Activated naive CD4-positive, alpha-beta T cell treated with anti-CD3 and anti-CD28 coated beads, Interleukin-2, amount 50 U/mL, for 16 hours (primary cell): Measurements from ENCODE around the gene VIT.

Source experiments
- DNase-seq: peaks from one replicate; pipeline ENCODE4 v3.0.0-alpha.2; 2020

The VIT gene

DNA sequence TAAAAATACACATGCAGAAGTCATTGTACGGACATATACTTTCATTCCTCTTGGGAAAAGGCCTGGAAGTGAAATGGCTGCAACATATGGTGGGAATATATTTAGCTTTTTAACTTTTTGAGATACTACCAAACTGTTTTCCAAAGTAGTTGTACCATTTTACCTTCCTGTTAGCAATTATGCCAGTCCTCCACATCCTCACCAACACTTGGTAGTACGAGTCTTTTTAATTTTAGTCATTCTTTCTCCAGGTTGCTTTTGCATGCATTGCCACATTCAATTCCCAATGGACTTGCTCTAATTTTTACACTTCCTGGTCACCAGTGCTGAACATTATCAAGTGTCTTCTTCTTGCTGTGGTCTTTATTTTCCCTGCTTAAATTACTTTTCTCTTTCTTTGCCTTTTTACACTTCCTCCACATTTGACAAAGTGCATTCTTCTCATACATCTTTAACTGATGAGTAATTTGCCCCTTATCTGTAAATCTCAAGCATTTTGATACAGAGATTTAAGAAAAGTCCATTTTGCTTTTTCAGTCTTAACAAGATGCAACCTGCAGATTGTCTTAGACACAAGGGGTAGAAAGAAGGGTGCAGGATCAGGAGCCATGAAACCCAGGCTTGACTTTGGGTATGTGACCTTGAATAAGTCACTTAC, 14.5 kb downstream of the VIT start:
- DNase-seq = no peak

DNA sequence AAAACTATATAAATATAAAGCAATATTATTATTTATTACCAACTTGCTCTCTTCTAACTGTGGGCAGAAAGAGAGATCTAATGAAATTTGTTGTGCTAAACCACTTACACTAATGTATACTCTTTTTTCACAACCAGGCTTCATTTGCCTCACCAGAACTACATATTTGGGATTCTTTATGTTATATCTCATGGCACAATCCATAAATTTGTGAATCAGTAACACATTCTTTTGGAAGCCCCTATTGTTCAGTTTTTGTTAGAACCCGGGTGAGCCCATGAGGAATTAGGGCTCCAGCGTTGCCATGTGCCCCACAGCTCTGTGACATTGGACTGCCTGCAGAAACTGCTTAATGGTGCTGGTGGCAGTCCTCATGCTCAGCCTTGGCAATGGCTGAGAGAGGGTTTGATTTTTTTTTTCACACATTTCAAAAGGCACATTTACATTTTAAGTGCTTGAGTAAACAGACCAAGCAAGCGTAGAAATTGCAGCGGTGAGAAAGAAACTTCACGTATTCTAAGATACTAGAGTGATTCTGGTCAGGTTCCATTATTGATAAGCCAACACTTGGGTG, 15.3 kb downstream of the VIT start:
- no peak for DNase-seq

DNA sequence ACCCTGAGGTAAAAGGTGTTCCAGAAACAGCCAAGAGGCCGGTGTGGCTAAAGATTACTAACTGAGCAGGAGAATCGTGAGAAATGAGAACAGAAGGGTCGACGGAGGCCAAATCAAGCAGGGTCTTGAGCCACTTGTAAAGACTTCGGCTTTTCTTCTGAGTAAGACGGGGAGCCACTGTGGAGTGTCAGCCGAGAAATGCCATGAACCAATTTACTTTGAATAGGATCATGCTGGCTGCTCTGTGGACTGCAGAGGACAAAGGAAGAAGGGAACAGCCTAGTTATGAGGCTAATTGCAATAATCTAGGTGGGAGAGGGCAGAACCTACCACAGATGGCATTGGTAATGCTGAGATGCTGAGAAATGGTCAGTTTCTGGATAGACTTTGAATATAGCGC, 16.8 kb downstream of the VIT start:
- no peak for DNase-seq

- no peak for DNase-seq
Measured at GRCh38 chr2:36716111-36716510, 19.6 kb downstream of the VIT start.

- no peak for DNase-seq
Measured at GRCh38 chr2:36717603-36718266, 21.2 kb downstream of the VIT start.

GRCh38 chr2:36727550-36727949, 31.0 kb downstream of the VIT start:
- DNase-seq = no peak

GRCh38 chr2:36729067-36729466, 32.6 kb downstream of the VIT start:
- DNase-seq = no peak

GRCh38 chr2:36731941-36732672, 35.6 kb downstream of the VIT start:
- DNase-seq = no peak

DNA sequence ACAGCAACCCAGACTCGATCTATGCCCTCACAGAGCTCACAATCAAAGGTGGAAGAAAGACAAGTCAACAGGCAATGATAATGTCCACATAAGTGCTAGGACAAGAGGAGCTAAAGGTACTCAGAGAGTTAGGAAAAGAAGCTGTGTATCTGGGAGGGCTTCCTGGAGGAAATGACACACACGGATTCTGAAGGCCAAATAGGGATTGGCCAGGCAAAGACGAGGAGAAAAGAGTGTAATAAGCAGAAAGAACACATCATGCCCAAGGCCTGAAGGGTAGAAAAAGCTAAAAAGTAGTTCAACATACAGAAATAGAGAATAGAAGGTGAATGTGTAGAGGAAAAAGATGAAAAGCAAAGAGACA, 36.1 kb downstream of the VIT start:
- DNase-seq = no peak

- no peak for DNase-seq
Measured at GRCh38 chr2:36733215-36733614, 36.7 kb downstream of the VIT start.

DNA sequence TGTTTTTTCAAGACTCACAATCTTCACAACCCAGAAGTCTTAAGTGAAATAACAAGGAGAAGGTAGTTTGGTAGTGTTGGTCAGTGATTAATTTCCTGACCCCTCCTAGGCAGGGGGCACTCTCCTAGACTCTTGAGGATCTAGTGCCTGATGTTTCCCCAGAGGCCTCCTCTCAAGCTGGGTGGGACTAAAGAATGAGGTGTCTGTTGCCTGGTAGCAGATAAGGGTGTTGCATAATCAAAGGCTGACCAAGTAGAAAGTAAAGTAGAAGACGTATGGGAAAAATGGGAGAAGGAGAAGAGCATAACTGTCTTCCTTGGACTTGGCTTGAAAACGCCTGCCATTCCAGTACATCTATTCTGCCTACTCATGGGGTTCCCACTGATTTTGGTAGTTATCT, 37.8 kb downstream of the VIT start:
- DNase-seq = no peak

- DNase-seq = no peak
Measured at GRCh38 chr2:36737131-36737750, 40.7 kb downstream of the VIT start.

- DNase-seq = no peak
Measured at GRCh38 chr2:36740061-36740460, 43.6 kb downstream of the VIT start.

- no peak for DNase-seq
Measured at GRCh38 chr2:36741188-36741837, 44.8 kb downstream of the VIT start.

GRCh38 chr2:36743954-36744353, 47.4 kb downstream of the VIT start:
- no peak for DNase-seq

DNA sequence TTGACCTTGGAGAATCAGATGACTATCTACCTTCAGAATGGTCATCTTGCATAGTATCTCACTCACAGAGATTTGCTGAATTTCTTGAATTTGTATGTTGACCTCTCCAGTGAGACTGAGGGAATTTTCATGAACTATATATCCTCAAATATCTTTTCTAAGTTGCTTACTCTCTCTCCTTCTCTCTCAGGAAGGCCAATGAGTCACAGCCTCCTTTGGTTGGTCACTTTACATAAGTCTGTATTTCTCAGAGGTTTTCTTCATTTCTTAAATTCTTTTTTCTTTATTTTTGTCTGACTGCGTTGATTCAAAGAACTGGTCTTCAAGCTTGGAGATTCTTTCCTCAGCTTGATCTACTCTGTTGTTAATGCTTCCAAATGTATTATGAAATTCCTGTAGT, 51.7 kb downstream of the VIT start:
- DNase-seq = no peak

DNA sequence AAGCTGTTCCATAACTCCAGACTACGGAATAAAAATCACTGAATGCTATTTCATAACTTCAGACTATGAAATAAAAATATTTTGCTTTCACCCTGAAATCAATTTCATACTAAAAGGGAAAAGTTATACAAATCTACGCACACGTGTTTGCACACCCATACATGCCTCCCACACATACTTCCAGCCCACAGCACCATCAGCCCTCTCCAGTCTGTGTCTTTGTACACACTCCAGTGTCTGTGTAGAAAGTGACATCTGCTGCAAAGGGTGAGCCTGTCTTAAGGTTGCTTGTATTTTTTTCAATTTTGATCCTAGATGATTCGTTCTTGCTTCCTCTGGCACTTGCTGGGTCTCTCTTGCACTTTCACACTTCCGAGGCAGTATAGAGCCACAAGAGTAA, 53.6 kb downstream of the VIT start:
- no peak for DNase-seq

DNA sequence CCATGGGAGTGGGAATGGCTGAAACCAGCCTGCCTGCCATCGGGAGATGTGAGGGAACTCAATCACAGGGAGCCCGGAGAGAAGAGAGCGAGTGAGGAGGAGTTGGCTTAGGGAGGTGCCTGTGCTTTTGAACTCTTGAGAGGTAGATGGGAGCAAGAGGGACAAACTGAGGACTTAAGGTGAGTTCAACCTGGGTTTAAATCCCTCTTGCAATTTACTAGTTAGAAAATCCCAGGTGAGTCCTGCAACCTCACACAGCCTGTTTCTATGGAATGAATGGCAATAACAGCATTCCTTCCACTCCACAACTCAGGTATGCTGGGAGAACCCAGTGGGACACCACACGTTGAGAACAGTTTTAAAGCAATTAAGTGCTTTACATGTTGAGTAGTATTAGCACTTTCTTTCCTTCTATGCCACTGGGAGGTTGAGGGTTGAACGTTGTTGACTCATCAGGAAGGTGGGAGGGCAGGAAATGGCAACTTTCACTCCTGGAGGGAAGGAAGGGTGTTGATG, 57.3 kb downstream of the VIT start:
- no peak for DNase-seq

DNA sequence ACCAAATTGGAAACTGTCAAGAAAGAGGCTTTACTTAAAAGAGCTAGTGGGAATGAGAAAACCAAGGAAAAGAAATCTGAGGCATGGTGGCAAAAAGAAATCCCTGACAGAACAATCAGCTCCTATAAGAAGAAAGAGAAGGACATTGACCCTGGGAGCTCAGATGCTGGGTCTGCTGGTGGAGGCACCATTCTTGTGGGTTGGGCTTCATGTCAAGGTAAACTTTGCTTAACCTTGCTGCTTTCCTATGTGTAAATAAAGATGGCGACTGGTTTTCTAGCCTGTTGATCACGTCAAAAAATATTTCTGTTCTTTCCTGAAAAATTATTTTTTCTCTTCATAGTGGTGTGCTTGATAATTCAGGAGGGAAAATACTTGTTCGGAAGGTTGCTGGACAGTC, 58.1 kb downstream of the VIT start:
- no peak for DNase-seq

GRCh38 chr2:36756438-36756837, 59.9 kb downstream of the VIT start:
- DNase-seq = no peak

GRCh38 chr2:36762764-36763490, 66.4 kb downstream of the VIT start:
- no peak for DNase-seq

GRCh38 chr2:36769106-36769505, 72.6 kb downstream of the VIT start:
- DNase-seq = no peak
